Spleen (tissue), 11 donors: ENCODE results near the gene GAPVD1. TPM values are rescaled to one million over a fixed set of nuclear protein-coding genes. Genes with fewer than 3 reads are reported as not detected.

Experiments
- DNase-seq: peaks from one replicate; pipeline ENCODE4 v3.0.0-alpha.2; 2020
- H3K27ac ChIP-seq, 8 donors: fragments of 200-600 bp; sonication (generic) in 7 of 8; 1 replicate in 4 of 8; 2 replicates in 4 of 8; pipeline versions ENCODE4 v1.5.0 to v1.8.0; 2016 to 2021; ENCODE audit warnings: inconsistent platforms in 4 of 8, mild to moderate bottlenecking in 4 of 8, moderate library complexity in 1 of 8
- H3K27me3 ChIP-seq, 7 donors: fragments of 200-600 bp; sonication (generic) in 6 of 7; replicated peaks in 1 of 7; 1 replicate in 4 of 7; 2 replicates in 3 of 7; pipeline versions ENCODE4 v1.5.0 to v1.8.0; 2016 to 2021; ENCODE audit warnings: inconsistent platforms in 3 of 7, mild to moderate bottlenecking in 1 of 7
- H3K36me3 ChIP-seq, 6 donors: fragments of 200-600 bp; sonication (generic) in 5 of 6; 1 replicate in 4 of 6; 2 replicates in 2 of 6; pipeline versions ENCODE4 v1.5.0 to v1.8.0; 2016 to 2021; ENCODE audit warnings: inconsistent platforms in 2 of 6
- H3K4me1 ChIP-seq, 6 donors: fragments of 200-600 bp; sonication (generic) in 5 of 6; 1 replicate in 3 of 6; 2 replicates in 3 of 6; pipeline versions ENCODE4 v1.5.0 to v1.8.0; 2016 to 2021; ENCODE audit warnings: inconsistent platforms in 3 of 6
- H3K4me3 ChIP-seq, 8 donors: fragments of 200-600 bp; sonication (generic) in 7 of 8; 1 replicate in 4 of 8; 2 replicates in 4 of 8; pipeline versions ENCODE4 v1.5.0 to v1.8.0; 2016 to 2021; ENCODE audit warnings: inconsistent platforms in 4 of 8, mild to moderate bottlenecking in 4 of 8, moderate library complexity in 2 of 8
- H3K9me3 ChIP-seq, 8 donors: fragments of 200-600 bp; sonication (generic) in 7 of 8; 1 replicate in 4 of 8; 2 replicates in 4 of 8; pipeline versions ENCODE4 v1.5.0 to v1.8.0; 2016 to 2021; ENCODE audit warnings: inconsistent platforms in 4 of 8
- POLR2A ChIP-seq, 3 donors: fragments of 450-650 bp; IDR thresholded peaks; one replicate each; pipeline ENCODE4 v1.5.1; 2017; ENCODE audit warnings: antibody characterized with exemption in 3 of 3, mild to moderate bottlenecking in 1 of 3
- POLR2AphosphoS5 ChIP-seq, 3 donors: sonication (generic); formaldehyde crosslinking; IDR thresholded peaks; one replicate each; pipeline ENCODE4 v1.5.1; 2017; ENCODE audit warnings: antibody characterized with exemption in 3 of 3
- WGBS, 5 donors: extraction: QIAGEN DNeasy Blood & Tissue Kit in 3 of 5; methylation state at CpG; one replicate each; pipeline versions ENCODE4 v1.1.5 to v1.1.7; 2013 to 2018; 5-methylcytosine and 5-hydroxymethylcytosine counted together
- intact Hi-C: fragments of 100-400 bp; cut with DNase I; formaldehyde crosslinking; loops from one replicate; pipeline ENCODE4 v1.15.0; 2023; ENCODE audit warnings: low total_unique reads
- polyA plus RNA-seq, 3 donors: library from polyadenylated mRNA; stranded (reverse); fragments of 200-250 nt; gene quantifications; one replicate each; pipeline ENCODE4 v1.2.1, GENCODE V29; 2013
- total RNA-seq, 7 donors: library from RNA; depleted of rRNA in 3 of 7; stranded (reverse); fragments of >200 nt in 3 of 7; fragmentation: NEBNext Ultra II Directional in 4 of 7; extraction: Animal tissue kit (Norgen Biotek cat#: 25700) in 4 of 7; gene quantifications; one replicate each; pipeline versions ENCODE4 v1.1.0 to v1.2.1, GENCODE V29; 2016 to 2021
- TF ChIP-seq, protein P1 (sequence below), 11 experiments: fragments of 200-600 bp in 7 of 11; fragments of 450-650 bp in 4 of 11; sonication (generic) in 4 of 11; IDR thresholded peaks in 8 of 11; conservative IDR thresholded peaks in 3 of 11; 1 replicate in 7 of 11; 2 replicates in 4 of 11; pipeline versions ENCODE4 v1.4.0 to v1.8.0; 2016 to 2021; ENCODE audit warnings: antibody characterized with exemption in 11 of 11, inconsistent platforms in 4 of 11, mild to moderate bottlenecking in 1 of 11
- donor health status: healthy with polysubstance abuse.
- donor health status: DM: no; HTN: no; CAD: no; lungs with moderate emphysema.
- donor health status: DM: no; HTN: no; CAD: no.
- donor health status: Bipolar disorder and iron deficiency.
- donor health status: healthy.
- donor health status: DM: no; HTN: no; CAD: no.
- donor health status: DM: yes; HTN: yes; CAD: no.

The GAPVD1 gene
- total and polyA plus RNA-seq, 10 donors = 4.9 to 79.3 (median 61.9) TPM

GRCh38 chr9:125400725-125401716 lies 139.4 kb downstream of the GAPVD1 start:
- no peak overlapping the region for H3K4me3 ChIP-seq
- H3K36me3 ChIP-seq = no peaks in the 10 kb centered on the region
- 84 to 89% (median 85%) methylated on average over 12 of the region's 12 CpGs for WGBS, 5 donors
- H3K27ac ChIP-seq = no peak overlapping the region
- no peaks in the 10 kb centered on the region for H3K9me3 ChIP-seq
- no peak for TF ChIP-seq POLR2A (IDR thresholded peaks at IDR 0.05)
- no peak for TF ChIP-seq POLR2AphosphoS5 (IDR thresholded peaks at IDR 0.05)
- TF ChIP-seq, protein P1, sequence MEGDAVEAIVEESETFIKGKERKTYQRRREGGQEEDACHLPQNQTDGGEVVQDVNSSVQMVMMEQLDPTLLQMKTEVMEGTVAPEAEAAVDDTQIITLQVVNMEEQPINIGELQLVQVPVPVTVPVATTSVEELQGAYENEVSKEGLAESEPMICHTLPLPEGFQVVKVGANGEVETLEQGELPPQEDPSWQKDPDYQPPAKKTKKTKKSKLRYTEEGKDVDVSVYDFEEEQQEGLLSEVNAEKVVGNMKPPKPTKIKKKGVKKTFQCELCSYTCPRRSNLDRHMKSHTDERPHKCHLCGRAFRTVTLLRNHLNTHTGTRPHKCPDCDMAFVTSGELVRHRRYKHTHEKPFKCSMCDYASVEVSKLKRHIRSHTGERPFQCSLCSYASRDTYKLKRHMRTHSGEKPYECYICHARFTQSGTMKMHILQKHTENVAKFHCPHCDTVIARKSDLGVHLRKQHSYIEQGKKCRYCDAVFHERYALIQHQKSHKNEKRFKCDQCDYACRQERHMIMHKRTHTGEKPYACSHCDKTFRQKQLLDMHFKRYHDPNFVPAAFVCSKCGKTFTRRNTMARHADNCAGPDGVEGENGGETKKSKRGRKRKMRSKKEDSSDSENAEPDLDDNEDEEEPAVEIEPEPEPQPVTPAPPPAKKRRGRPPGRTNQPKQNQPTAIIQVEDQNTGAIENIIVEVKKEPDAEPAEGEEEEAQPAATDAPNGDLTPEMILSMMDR (IDR thresholded peaks at IDR 0.05 in 8 of 11, conservative IDR thresholded peaks at IDR 0.05 in 3 of 11) = no peak
- intact Hi-C loops = loop anchor here (10.0 kb wide), 1 partner anchor 1014 kb away; no protein-coding TSS in a partner anchor
- no peak for DNase-seq
- no peaks in the 10 kb centered on the region for H3K27me3 ChIP-seq
- no peaks in the 10 kb centered on the region for H3K4me1 ChIP-seq

DNA sequence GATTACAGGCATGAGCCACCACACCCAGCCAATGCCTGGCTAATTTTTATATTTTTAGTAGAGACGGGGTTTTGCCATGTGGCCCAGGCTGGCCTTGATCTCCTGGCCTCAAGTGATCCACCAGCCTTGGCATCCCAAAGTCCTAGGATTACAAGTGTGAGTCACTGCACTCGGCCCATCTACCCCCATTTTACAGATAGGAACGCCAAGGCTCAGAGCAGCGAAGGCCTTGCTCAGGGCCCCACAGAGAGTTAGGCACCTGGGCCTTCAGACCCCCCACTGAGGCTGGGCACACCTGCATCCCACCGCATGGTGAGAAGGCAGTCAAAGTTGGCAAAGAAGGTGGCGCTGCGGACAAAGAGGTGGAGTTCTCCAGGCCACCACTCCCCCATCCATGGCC lies 143.1 kb downstream of the GAPVD1 start:
- H3K27me3 ChIP-seq = peaks cover 0 to 33% (median 11%) of the 10 kb centered on the region in 7 donors
- no peak overlapping the region for H3K27ac ChIP-seq
- peaks cover 8 to 22% (median 17%) of the 10 kb centered on the region in 6 donors for H3K4me1 ChIP-seq
- WGBS, 5 donors = 80 to 97% (median 90%) methylated on average over 4 to 7 of the region's 7 CpGs
- intact Hi-C loops = loop anchor here (5.0 to 10.0 kb wide), 2 partner anchors 823 to 1010 kb away; no protein-coding TSS in a partner anchor
- no peaks in the 10 kb centered on the region for H3K9me3 ChIP-seq
- no peaks in the 10 kb centered on the region for H3K36me3 ChIP-seq
- no peak for DNase-seq
- no peak overlapping the region for H3K4me3 ChIP-seq
- TF ChIP-seq POLR2A (IDR thresholded peaks at IDR 0.05) = no peak
- TF ChIP-seq POLR2AphosphoS5 (IDR thresholded peaks at IDR 0.05) = no peak
- TF ChIP-seq, protein P1 (IDR thresholded peaks at IDR 0.05 in 8 of 11, conservative IDR thresholded peaks at IDR 0.05 in 3 of 11) = no peak

DNA sequence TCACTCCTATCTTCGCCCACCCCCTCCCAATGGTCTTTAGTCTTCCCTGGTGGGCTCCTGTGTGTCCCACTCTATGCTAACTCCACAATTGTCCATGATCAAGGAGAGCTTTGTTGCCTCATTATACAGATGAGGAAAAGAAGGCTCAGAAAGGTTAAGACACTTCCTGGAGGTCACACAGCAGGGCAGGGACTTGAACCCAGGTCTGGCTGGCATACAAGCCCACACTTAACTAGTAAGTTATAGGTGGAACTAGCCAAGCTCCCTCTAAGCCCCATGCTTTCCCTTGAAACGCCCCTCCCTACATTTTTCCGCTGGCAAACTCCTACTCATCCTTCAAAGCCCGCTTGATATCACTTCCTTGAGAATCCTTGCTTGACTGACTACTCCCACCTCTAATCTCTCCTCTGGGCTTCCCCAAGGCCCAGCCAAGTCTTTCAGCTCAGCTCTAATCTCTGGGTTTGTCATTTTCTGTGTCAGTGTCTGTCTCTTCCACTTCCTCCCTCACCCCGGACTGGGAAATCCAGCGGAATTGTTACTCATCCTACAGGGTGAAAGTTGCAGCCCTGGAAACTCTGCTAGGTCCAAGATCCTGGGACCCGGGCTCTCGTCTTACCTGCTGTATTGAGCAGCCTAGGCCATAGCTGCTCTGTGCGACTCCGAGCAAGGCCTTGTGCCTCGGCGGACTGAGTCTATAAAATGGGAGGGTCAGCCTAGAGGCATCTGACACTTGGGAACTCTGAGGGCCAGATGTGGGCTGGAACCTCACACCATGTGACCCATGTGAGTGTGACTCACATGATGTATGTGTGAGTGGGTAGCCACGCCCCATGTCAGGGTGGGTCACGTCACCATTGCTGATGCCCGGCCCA lies 144.5 kb downstream of the GAPVD1 start:
- peaks cover 0 to 42% (median 11%) of the 10 kb centered on the region in 7 donors for H3K27me3 ChIP-seq
- H3K27ac ChIP-seq = no peak overlapping the region
- peaks cover 8 to 22% (median 17%) of the 10 kb centered on the region in 6 donors for H3K4me1 ChIP-seq
- no peak overlapping the region for H3K4me3 ChIP-seq
- no peaks in the 10 kb centered on the region for H3K36me3 ChIP-seq
- 90 to 95% (median 91%) methylated on average over 13 to 15 of the region's 15 CpGs for WGBS, 5 donors
- intact Hi-C loops = loop anchor here (5.0 to 10.0 kb wide), 2 partner anchors 821 to 1009 kb away; no protein-coding TSS in a partner anchor
- no peak for DNase-seq
- TF ChIP-seq, protein P1 (IDR thresholded peaks at IDR 0.05 in 8 of 11, conservative IDR thresholded peaks at IDR 0.05 in 3 of 11) = no peak
- TF ChIP-seq POLR2A (IDR thresholded peaks at IDR 0.05) (no peak), POLR2AphosphoS5 (IDR thresholded peaks at IDR 0.05) (no peak)
- no peaks in the 10 kb centered on the region for H3K9me3 ChIP-seq
